Measurements from ENCODE around the gene COL3A1. TPM values are rescaled to one million over a fixed set of nuclear protein-coding genes. Genes with fewer than 3 reads are reported as not detected.

Gene COL3A1
- total RNA-seq, 4 donors from 2014 or later, result 211 to 408 (median 347) TPM

Small RNA genes lying within 50 kb of the gene (small RNA-seq; reads per million reads assigned to genes)
- 0 to 0.77 (median 0.24) reads per million in 4 donors for gene MIR1245A

Other genes with a start within 250 kb of the COL3A1 start
- gene COL5A2, start 205.4 kb downstream of the COL3A1 start, total RNA-seq, result 100 to 1,000 TPM in 1 of 4 donors, 10 to 100 TPM in 3; 57.3 to 104 (median 80.9) TPM